Measurements from ENCODE around the gene ADIRF. TPM values are rescaled to one million over a fixed set of nuclear protein-coding genes. Genes with fewer than 3 reads are reported as not detected.
"Not testable (repeated sequence)": the region's sequence is repeated elsewhere in the genome, so short reads cannot be mapped to it uniquely, and the experiment has no call there.

The ADIRF gene
- total and polyA plus RNA-seq, 10 of the 15 experiments (the other 5 are each of a cell fraction or from before 2014, with no cell fraction given): 0.12 to 2.5 (median 0.70) TPM; not detected in 2

DNA sequence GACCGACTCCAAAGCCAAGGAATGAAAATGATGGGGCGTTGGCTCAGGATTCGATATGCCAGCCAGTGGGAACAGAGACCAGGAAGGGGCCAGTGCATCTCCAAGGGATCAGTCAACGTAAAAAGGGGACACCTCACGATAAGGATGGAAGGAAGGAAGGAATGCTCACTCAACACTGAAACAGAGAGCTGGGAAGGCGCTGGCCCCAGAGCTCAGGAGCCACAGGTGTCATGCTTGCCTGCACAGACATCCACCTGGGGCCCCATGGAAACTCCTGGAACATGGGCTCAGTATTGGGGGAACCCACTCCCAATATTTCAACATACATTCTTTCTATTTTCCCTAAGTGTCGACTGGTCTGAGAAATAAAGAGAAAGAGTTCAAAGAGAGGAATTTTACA, 16.2 kb upstream of the ADIRF start:
- no peak overlapping the region for H3K9ac ChIP-seq (ENCODE audit: control insufficient read depth, insufficient read depth, low read length)
- H4K20me1 ChIP-seq (ENCODE audit: control insufficient read depth, insufficient read depth): no peaks in the 10 kb centered on the region
- ATAC-seq (no peak), DNase-seq (ENCODE audit: low read depth, low spot score) (no peak), FAIRE-seq (no peak)
- in situ Hi-C loops (cut with MboI) (no loop called here), intact Hi-C loops (cut with micrococcal nuclease; ENCODE audit: unreplicated experiment) (no loop called here)
- no peaks in the 10 kb centered on the region for H3K79me2 ChIP-seq (ENCODE audit: control insufficient read depth, insufficient read depth, low read length)
- TF ChIP-seq, protein P1, sequence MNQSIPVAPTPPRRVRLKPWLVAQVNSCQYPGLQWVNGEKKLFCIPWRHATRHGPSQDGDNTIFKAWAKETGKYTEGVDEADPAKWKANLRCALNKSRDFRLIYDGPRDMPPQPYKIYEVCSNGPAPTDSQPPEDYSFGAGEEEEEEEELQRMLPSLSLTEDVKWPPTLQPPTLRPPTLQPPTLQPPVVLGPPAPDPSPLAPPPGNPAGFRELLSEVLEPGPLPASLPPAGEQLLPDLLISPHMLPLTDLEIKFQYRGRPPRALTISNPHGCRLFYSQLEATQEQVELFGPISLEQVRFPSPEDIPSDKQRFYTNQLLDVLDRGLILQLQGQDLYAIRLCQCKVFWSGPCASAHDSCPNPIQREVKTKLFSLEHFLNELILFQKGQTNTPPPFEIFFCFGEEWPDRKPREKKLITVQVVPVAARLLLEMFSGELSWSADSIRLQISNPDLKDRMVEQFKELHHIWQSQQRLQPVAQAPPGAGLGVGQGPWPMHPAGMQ (IDR thresholded peaks at IDR 0.05; ENCODE audit: borderline replicate concordance): no peak
- no peak for TF ChIP-seq EED (IDR thresholded peaks at IDR 0.05; ENCODE audit: low read depth)
- TF ChIP-seq JUNB (IDR thresholded peaks at IDR 0.05): no peak
- TF ChIP-seq, protein P2, sequence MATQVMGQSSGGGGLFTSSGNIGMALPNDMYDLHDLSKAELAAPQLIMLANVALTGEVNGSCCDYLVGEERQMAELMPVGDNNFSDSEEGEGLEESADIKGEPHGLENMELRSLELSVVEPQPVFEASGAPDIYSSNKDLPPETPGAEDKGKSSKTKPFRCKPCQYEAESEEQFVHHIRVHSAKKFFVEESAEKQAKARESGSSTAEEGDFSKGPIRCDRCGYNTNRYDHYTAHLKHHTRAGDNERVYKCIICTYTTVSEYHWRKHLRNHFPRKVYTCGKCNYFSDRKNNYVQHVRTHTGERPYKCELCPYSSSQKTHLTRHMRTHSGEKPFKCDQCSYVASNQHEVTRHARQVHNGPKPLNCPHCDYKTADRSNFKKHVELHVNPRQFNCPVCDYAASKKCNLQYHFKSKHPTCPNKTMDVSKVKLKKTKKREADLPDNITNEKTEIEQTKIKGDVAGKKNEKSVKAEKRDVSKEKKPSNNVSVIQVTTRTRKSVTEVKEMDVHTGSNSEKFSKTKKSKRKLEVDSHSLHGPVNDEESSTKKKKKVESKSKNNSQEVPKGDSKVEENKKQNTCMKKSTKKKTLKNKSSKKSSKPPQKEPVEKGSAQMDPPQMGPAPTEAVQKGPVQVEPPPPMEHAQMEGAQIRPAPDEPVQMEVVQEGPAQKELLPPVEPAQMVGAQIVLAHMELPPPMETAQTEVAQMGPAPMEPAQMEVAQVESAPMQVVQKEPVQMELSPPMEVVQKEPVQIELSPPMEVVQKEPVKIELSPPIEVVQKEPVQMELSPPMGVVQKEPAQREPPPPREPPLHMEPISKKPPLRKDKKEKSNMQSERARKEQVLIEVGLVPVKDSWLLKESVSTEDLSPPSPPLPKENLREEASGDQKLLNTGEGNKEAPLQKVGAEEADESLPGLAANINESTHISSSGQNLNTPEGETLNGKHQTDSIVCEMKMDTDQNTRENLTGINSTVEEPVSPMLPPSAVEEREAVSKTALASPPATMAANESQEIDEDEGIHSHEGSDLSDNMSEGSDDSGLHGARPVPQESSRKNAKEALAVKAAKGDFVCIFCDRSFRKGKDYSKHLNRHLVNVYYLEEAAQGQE (IDR thresholded peaks at IDR 0.05; ENCODE audit: low read depth, low read length): no peak
- no peak for TF ChIP-seq SPI1 (IDR thresholded peaks at IDR 0.05; ENCODE audit: borderline replicate concordance, insufficient read depth, low read depth, low read length)
- TF ChIP-seq, protein P3, sequence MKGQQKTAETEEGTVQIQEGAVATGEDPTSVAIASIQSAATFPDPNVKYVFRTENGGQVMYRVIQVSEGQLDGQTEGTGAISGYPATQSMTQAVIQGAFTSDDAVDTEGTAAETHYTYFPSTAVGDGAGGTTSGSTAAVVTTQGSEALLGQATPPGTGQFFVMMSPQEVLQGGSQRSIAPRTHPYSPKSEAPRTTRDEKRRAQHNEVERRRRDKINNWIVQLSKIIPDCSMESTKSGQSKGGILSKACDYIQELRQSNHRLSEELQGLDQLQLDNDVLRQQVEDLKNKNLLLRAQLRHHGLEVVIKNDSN (IDR thresholded peaks at IDR 0.05; ENCODE audit: borderline replicate concordance, extremely low read length, insufficient read depth, low read depth, low read length): no peak
- TF ChIP-seq BHLHE40 (IDR thresholded peaks at IDR 0.05; ENCODE audit: borderline replicate concordance in 1 of 2, low read depth in 2 of 2, low read length in 1 of 2): no peak
- TF ChIP-seq WRNIP1 (IDR thresholded peaks at IDR 0.05; ENCODE audit: borderline replicate concordance, low read depth, low read length): no peak
- TF ChIP-seq TAF1 (IDR thresholded peaks at IDR 0.05; ENCODE audit: borderline replicate concordance, low read depth, low read length): no peak
- no peaks in the 10 kb centered on the region for H3K4me1 ChIP-seq (ENCODE audit: control insufficient read depth, insufficient read depth, low read length)
- 46% methylated on average over 6 of the region's 7 CpGs for WGBS (ENCODE audit: insufficient coverage, insufficient replicate concordance, low lambda C conversion rate, missing lambda C conversion rate)
- RAD21 ChIA-PET (ENCODE audit: unreplicated experiment): no interaction called here
- POLR2A ChIA-PET: no interaction called here
- CTCF ChIA-PET: interaction anchor here (2.0 kb wide), 1 partner anchor 9 kb away, joined by 9 read pairs; no protein-coding TSS in a partner anchor
- SMC1A ChIA-PET (ENCODE audit: uncharacterized antibody, unreplicated experiment): interaction anchor here (1.7 kb wide), 1 partner anchor 11 kb away, joined by 4 read pairs; no protein-coding TSS in a partner anchor
- H3K4me2 ChIP-seq (ENCODE audit: control insufficient read depth, insufficient read depth): no peak overlapping the region
- H2AFZ ChIP-seq (ENCODE audit: control insufficient read depth, low read depth, low read length): no peak overlapping the region
- no peak overlapping the region for H3K27ac ChIP-seq (ENCODE audit: control insufficient read depth, insufficient read depth)
- no TSS peak for BruUV-seq (replicated peaks)
- H3K4me3 ChIP-seq: no peak overlapping the region
- H3K36me3 ChIP-seq (ENCODE audit: control insufficient read depth in 2 of 2, insufficient read depth in 2 of 2, low read length in 1 of 2): no peaks in the 10 kb centered on the region
- H3K9me3 ChIP-seq (replicated peaks; ENCODE audit: control insufficient read depth, insufficient read depth, low read length): no peaks in the 10 kb centered on the region; the same call in 2 of the 3 replicates
- H3K27me3 ChIP-seq (replicated peaks in 1 of 2; ENCODE audit: control insufficient read depth in 2 of 2, insufficient read depth in 2 of 2, low read length in 1 of 2): no peaks in the 10 kb centered on the region

DNA sequence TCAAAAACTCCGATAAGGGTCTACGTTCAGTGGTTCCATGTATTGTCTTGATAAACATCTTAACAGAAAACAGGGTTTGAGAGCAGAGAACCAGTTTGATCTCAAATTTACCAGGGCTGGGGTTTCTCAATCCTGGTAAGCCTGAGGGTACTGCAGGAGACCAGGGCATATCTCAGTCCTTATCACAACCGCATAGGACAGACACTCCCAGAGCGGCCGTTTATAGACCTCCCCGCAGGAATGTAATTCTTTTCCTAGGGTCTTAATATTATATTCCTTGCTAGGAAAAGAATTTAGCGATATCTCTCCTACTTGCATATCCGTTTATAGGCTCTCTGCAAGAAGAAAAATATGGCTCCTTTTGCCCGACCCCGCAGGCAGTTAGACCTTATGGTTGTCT, 15.6 kb upstream of the ADIRF start:
- SMC1A ChIA-PET (ENCODE audit: uncharacterized antibody, unreplicated experiment): interaction anchor here (1.7 kb wide), 1 partner anchor 12 kb away, joined by 4 read pairs; no protein-coding TSS in a partner anchor
- H3K4me3 ChIP-seq; in situ Hi-C loops (cut with MboI); intact Hi-C loops (cut with micrococcal nuclease; ENCODE audit: unreplicated experiment); H3K9me3 ChIP-seq (replicated peaks; ENCODE audit: control insufficient read depth, insufficient read depth, low read length); BruUV-seq (replicated peaks); FAIRE-seq; CTCF ChIA-PET; POLR2A ChIA-PET; H2AFZ ChIP-seq (ENCODE audit: control insufficient read depth, low read depth, low read length); H3K79me2 ChIP-seq (ENCODE audit: control insufficient read depth, insufficient read depth, low read length); H3K4me1 ChIP-seq (ENCODE audit: control insufficient read depth, insufficient read depth, low read length); H3K27me3 ChIP-seq (replicated peaks in 1 of 2; ENCODE audit: control insufficient read depth in 2 of 2, insufficient read depth in 2 of 2, low read length in 1 of 2); DNase-seq (ENCODE audit: low read depth, low spot score); H3K4me2 ChIP-seq (ENCODE audit: control insufficient read depth, insufficient read depth); RAD21 ChIA-PET (ENCODE audit: unreplicated experiment); H3K36me3 ChIP-seq (ENCODE audit: control insufficient read depth in 2 of 2, insufficient read depth in 2 of 2, low read length in 1 of 2); H4K20me1 ChIP-seq (ENCODE audit: control insufficient read depth, insufficient read depth); H3K9ac ChIP-seq (ENCODE audit: control insufficient read depth, insufficient read depth, low read length); H3K27ac ChIP-seq (ENCODE audit: control insufficient read depth, insufficient read depth); ATAC-seq: not testable (repeated sequence)
- 88% methylated on average over 10 of the region's 10 CpGs for WGBS (ENCODE audit: insufficient coverage, insufficient replicate concordance, low lambda C conversion rate, missing lambda C conversion rate)

Measured in GM12878 (cell line).